Measurements from ENCODE around the gene QPCT.
"Not testable (repeated sequence)": the region's sequence is repeated elsewhere in the genome, so short reads cannot be mapped to it uniquely, and the experiment has no call there.

The QPCT gene

DNA sequence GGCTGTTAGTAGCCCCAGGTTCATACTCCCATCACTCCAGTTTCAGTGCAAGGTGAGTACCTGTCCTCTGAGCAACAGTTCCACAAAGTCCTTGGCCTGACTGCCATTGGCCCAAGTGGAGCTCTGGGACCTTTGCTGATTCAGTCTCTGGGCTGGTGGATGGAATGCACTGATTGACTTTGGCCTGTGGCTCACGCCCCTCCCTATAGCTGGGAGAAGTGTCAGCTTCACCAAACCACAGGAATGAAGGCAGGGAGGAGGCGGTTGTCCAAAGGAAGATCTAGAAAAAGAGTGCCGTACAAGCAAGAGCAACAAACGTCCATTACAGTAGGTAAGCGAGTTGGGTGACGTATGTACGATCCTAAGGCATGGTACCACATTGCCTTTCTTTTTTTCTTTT, 34.0 kb downstream of the QPCT start:
- H3K9me3 ChIP-seq (ENCODE audit: control insufficient read depth, insufficient read depth, low read length), result no peaks in the 10 kb centered on the region
- no peaks in the 10 kb centered on the region for H3K79me2 ChIP-seq (ENCODE audit: control insufficient read depth, low read length)
- H3K36me3 ChIP-seq (ENCODE audit: control insufficient read depth, low read length), result peaks cover 11% of the 10 kb centered on the region
- H3K4me1 ChIP-seq (ENCODE audit: control insufficient read depth, low read length), result peaks cover 62% of the 10 kb centered on the region
- no peak overlapping the region for H3K4me2 ChIP-seq (ENCODE audit: low read length)
- H3K9me2 ChIP-seq (replicated peaks; ENCODE audit: control insufficient read depth, low read length), result no peaks in the 10 kb centered on the region
- no peak overlapping the region for H3K27ac ChIP-seq (ENCODE audit: low read depth, low read length)
- H3K27me3 ChIP-seq (ENCODE audit: control insufficient read depth, low read length), result no peaks in the 10 kb centered on the region
- no peak overlapping the region for H3K4me3 ChIP-seq (ENCODE audit: low read length)
- 0 out of 2 replicates have a peak, but pooled peaks cover 5% of the 10 kb centered on the region for H3F3A ChIP-seq (ENCODE audit: control insufficient read depth, insufficient read depth)
- no peak for TF ChIP-seq EZH2phosphoT487 (IDR thresholded peaks at IDR 0.05; ENCODE audit: borderline replicate concordance, low read length)
- TF ChIP-seq, protein P1, sequence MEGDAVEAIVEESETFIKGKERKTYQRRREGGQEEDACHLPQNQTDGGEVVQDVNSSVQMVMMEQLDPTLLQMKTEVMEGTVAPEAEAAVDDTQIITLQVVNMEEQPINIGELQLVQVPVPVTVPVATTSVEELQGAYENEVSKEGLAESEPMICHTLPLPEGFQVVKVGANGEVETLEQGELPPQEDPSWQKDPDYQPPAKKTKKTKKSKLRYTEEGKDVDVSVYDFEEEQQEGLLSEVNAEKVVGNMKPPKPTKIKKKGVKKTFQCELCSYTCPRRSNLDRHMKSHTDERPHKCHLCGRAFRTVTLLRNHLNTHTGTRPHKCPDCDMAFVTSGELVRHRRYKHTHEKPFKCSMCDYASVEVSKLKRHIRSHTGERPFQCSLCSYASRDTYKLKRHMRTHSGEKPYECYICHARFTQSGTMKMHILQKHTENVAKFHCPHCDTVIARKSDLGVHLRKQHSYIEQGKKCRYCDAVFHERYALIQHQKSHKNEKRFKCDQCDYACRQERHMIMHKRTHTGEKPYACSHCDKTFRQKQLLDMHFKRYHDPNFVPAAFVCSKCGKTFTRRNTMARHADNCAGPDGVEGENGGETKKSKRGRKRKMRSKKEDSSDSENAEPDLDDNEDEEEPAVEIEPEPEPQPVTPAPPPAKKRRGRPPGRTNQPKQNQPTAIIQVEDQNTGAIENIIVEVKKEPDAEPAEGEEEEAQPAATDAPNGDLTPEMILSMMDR (IDR thresholded peaks at IDR 0.05; ENCODE audit: low read depth, low read length, poor library complexity, severe bottlenecking), result no peak
- no peaks in the 10 kb centered on the region for H4K20me1 ChIP-seq (ENCODE audit: control insufficient read depth, insufficient read depth, low read depth, low read length)

DNA sequence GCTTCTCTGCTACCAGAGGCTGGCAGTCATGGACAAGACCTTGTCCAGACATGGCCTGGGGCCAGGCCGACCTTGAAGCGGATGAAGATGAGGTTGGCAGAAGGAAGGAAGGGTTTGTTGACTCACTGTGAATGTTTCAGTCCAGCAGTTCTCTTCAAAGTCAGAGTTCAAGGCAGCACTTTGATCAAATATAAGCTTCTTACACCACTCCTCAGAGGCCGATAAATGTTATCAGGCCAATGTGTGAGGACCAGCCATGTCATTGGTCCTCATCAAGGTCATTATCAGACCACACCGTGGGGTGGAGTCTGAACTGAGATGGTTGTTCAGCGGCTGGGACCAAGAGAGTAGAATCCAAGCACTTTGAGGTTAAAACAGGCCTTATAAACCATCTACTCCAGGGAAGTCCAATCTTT, 35.5 kb downstream of the QPCT start:
- no peaks in the 10 kb centered on the region for H3K27me3 ChIP-seq (ENCODE audit: control insufficient read depth, low read length)
- peaks cover 11% of the 10 kb centered on the region for H3K36me3 ChIP-seq (ENCODE audit: control insufficient read depth, low read length)
- H3K4me1 ChIP-seq (ENCODE audit: control insufficient read depth, low read length), result peaks cover 57% of the 10 kb centered on the region
- no peaks in the 10 kb centered on the region for H3K9me3 ChIP-seq (ENCODE audit: control insufficient read depth, insufficient read depth, low read length)
- no peak overlapping the region for H3K4me3 ChIP-seq (ENCODE audit: low read length)
- no peaks in the 10 kb centered on the region for H4K20me1 ChIP-seq (ENCODE audit: control insufficient read depth, insufficient read depth, low read depth, low read length)
- no peaks in the 10 kb centered on the region for H3K9me2 ChIP-seq (replicated peaks; ENCODE audit: control insufficient read depth, low read length)
- peak overlapping the region; percentile 47 for H3K4me2 ChIP-seq (ENCODE audit: low read length)
- no peak for TF ChIP-seq EZH2phosphoT487 (IDR thresholded peaks at IDR 0.05; ENCODE audit: borderline replicate concordance, low read length)
- TF ChIP-seq, protein P1 (IDR thresholded peaks at IDR 0.05; ENCODE audit: low read depth, low read length, poor library complexity, severe bottlenecking), result no peak
- H3K79me2 ChIP-seq (ENCODE audit: control insufficient read depth, low read length), result no peaks in the 10 kb centered on the region
- no peak overlapping the region for H3K27ac ChIP-seq (ENCODE audit: low read depth, low read length)
- H3F3A ChIP-seq (ENCODE audit: control insufficient read depth, insufficient read depth), result 0 out of 2 replicates have a peak, but pooled peaks cover 5% of the 10 kb centered on the region

DNA sequence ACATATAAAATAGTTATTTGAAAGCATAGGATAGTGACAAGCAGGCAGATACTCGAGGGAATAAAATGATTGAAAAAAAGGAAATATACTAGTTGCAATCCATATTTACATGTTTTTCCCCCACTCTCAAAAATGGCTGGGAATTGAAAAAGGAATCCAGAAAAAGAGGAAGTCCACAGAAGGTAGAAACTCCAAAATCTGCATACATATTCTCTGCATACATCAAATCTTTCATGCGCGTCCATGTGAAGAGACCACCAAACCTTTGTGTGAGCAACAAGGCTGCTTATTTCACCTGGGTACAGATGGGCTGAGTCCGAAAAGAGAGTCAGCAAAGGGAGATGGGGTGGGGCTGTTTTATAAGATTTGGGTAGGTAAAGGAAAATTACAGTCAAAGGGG, 36.4 kb downstream of the QPCT start:
- not testable (repeated sequence) for H3K79me2 ChIP-seq (ENCODE audit: control insufficient read depth, low read length); H3K9me2 ChIP-seq (replicated peaks; ENCODE audit: control insufficient read depth, low read length); H3F3A ChIP-seq (ENCODE audit: control insufficient read depth, insufficient read depth); H4K20me1 ChIP-seq (ENCODE audit: control insufficient read depth, insufficient read depth, low read depth, low read length); H3K36me3 ChIP-seq (ENCODE audit: control insufficient read depth, low read length); H3K27me3 ChIP-seq (ENCODE audit: control insufficient read depth, low read length); H3K9me3 ChIP-seq (ENCODE audit: control insufficient read depth, insufficient read depth, low read length); H3K27ac ChIP-seq (ENCODE audit: low read depth, low read length)
- H3K4me1 ChIP-seq (ENCODE audit: control insufficient read depth, low read length), result peaks cover 48% of the 10 kb centered on the region
- H3K4me3 ChIP-seq (ENCODE audit: low read length), result 0 out of 2 replicates have a peak overlapping the region, but pooled peaks have one; percentile 22
- H3K4me2 ChIP-seq (ENCODE audit: low read length), result peak overlapping the region; percentile 47

DNA sequence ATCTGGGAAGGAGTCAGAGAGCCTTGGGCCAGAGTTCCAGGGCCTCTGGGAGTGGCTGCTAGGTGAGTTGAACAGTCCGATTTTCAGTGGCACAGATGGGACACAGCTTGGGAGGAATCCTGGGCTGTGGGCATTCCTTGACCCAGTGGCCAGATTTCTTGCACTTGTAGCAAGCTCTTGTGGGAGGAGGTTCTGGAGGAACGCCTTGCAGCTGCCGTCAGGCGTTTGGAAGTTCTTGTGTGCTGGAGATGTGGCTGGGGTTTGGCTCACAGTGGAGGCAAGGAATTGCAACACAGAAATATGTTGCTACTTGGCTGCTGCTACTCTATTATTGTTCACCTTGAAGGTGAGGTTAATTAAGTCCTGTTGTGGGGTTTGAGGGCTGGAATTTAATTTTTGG, 39.8 kb downstream of the QPCT start:
- H3K4me3 ChIP-seq (ENCODE audit: low read length); H3K36me3 ChIP-seq (ENCODE audit: control insufficient read depth, low read length); H3K27ac ChIP-seq (ENCODE audit: low read depth, low read length); H3K9me2 ChIP-seq (replicated peaks; ENCODE audit: control insufficient read depth, low read length); H3K4me2 ChIP-seq (ENCODE audit: low read length); H3K79me2 ChIP-seq (ENCODE audit: control insufficient read depth, low read length); H4K20me1 ChIP-seq (ENCODE audit: control insufficient read depth, insufficient read depth, low read depth, low read length); H3F3A ChIP-seq (ENCODE audit: control insufficient read depth, insufficient read depth); H3K9me3 ChIP-seq (ENCODE audit: control insufficient read depth, insufficient read depth, low read length); H3K27me3 ChIP-seq (ENCODE audit: control insufficient read depth, low read length): not testable (repeated sequence)
- H3K4me1 ChIP-seq (ENCODE audit: control insufficient read depth, low read length), result peaks cover 29% of the 10 kb centered on the region
